Nucleus accumbens (tissue), 56 donors: ENCODE results near the gene MYLK.

ENCODE experiments used
- DNase-seq, 56 donors: peaks; one replicate each; lab custom pipeline; 2025; lab: John Stamatoyannopoulos, UW

Gene MYLK

GRCh38 chr3:123778525-123778924, 105.6 kb downstream of the MYLK start:
- no peak for DNase-seq

GRCh38 chr3:123776071-123776782, 107.9 kb downstream of the MYLK start:
- DNase-seq: no peak

GRCh38 chr3:123774474-123774873, 109.7 kb downstream of the MYLK start:
- DNase-seq: no peak

GRCh38 chr3:123773681-123774431, 110.3 kb downstream of the MYLK start:
- peak in 43 of 56 donors; percentile 7 to 80 (median 56) for DNase-seq

- no peak for DNase-seq
These were observed 114.8 kb downstream of the MYLK start for GRCh38 chr3:123769356-123769743.

GRCh38 chr3:123768480-123769355, 115.4 kb downstream of the MYLK start:
- no peak for DNase-seq

GRCh38 chr3:123767564-123768292, 116.4 kb downstream of the MYLK start:
- no peak for DNase-seq

GRCh38 chr3:123767009-123767372, 117.1 kb downstream of the MYLK start:
- no peak for DNase-seq

- DNase-seq: no peak
These were observed 117.7 kb downstream of the MYLK start for GRCh38 chr3:123766193-123767008.

- DNase-seq: no peak
These were observed 118.5 kb downstream of the MYLK start for GRCh38 chr3:123765475-123766128.

- no peak for DNase-seq
These were observed 119.5 kb downstream of the MYLK start for GRCh38 chr3:123764647-123765046.

- no peak for DNase-seq
These were observed 121.3 kb downstream of the MYLK start for GRCh38 chr3:123762805-123763204.

- no peak for DNase-seq
These were observed 123.3 kb downstream of the MYLK start for GRCh38 chr3:123760817-123761216.

- no peak for DNase-seq
These were observed 124.3 kb downstream of the MYLK start for GRCh38 chr3:123759871-123760270.

- no peak for DNase-seq
These were observed 124.8 kb downstream of the MYLK start for GRCh38 chr3:123759311-123759710.

- peak in 5 of 56 donors; percentile 7 to 25 (median 10) for DNase-seq
These were observed 126.0 kb downstream of the MYLK start for GRCh38 chr3:123758081-123758564.

GRCh38 chr3:123757281-123757940, 126.7 kb downstream of the MYLK start:
- peak in 49 of 56 donors; percentile 9 to 81 (median 51) for DNase-seq

- no peak for DNase-seq
These were observed 128.6 kb downstream of the MYLK start for GRCh38 chr3:123755501-123755900.
